Measurements from ENCODE around the gene ADGRD2.

DNA sequence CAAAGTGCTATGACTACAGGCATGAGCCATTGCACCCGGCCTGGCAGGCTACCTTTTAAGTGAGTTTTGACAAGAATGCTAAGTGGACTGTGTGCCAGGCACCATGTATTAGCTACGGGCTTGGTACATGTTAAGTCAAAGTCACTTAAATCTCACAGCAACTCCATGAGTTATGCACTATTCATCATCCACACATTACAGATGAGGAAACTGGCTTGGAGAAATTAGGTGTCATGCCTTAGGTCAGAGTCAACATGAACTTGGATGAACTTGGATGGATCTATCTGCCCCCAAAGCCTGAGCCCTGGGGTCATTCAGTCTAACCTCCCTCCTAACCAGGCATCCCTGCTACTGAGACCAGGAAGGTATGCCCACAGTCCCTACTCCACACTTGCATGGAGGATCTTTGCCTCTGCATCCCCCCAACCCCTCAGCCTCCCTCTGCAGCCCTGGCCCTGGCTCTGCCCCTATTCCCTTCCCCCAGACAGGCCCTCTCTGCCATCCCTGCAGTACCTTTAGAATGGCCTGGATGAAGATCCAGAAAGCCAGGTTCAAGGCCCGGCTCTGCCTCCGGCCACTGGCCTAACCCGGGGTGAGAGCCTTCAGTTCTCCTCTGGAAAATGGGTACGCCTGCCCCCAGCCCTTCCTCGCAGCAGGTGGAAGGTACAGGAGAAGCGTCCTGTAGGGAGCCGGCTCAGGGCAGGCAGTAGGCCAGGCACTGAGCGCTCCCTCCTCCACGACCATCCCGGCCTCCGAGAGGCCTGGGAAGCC lies 685 bp upstream of the ADGRD2 start:
- TF ChIP-seq, protein P1, sequence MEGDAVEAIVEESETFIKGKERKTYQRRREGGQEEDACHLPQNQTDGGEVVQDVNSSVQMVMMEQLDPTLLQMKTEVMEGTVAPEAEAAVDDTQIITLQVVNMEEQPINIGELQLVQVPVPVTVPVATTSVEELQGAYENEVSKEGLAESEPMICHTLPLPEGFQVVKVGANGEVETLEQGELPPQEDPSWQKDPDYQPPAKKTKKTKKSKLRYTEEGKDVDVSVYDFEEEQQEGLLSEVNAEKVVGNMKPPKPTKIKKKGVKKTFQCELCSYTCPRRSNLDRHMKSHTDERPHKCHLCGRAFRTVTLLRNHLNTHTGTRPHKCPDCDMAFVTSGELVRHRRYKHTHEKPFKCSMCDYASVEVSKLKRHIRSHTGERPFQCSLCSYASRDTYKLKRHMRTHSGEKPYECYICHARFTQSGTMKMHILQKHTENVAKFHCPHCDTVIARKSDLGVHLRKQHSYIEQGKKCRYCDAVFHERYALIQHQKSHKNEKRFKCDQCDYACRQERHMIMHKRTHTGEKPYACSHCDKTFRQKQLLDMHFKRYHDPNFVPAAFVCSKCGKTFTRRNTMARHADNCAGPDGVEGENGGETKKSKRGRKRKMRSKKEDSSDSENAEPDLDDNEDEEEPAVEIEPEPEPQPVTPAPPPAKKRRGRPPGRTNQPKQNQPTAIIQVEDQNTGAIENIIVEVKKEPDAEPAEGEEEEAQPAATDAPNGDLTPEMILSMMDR (IDR thresholded peaks at IDR 0.05): no peak
- TF ChIP-seq POLR2A (IDR thresholded peaks at IDR 0.05): no peak
- TF ChIP-seq EP300 (IDR thresholded peaks at IDR 0.05): no peak
